Smooth muscle cell (in vitro differentiated cells): ENCODE measurements around the gene GRID1. TPM values are rescaled to one million over a fixed set of nuclear protein-coding genes. Genes with fewer than 3 reads are reported as not detected.

Source experiments
- DNase-seq: peaks from one replicate; lab custom pipeline; 2025; ENCODE audit not compliant: unreplicated experiment; lab: John Stamatoyannopoulos, UW
- H2AFZ ChIP-seq: fragments of 200-600 bp; sonication (generic); 2 replicates; pipeline ENCODE4 v1.6.0; 2016; ENCODE audit warnings: antibody characterized with exemption, low read depth, mild to moderate bottlenecking
- H3F3A ChIP-seq: fragments of 200-600 bp; sonication (generic); 2 replicates; pipeline ENCODE4 v1.6.0; 2017; ENCODE audit warnings: antibody characterized with exemption, low read depth
- H3K27ac ChIP-seq: fragments of 200-600 bp; sonication (generic); 2 replicates; pipeline ENCODE4 v1.5.1; 2016; ENCODE audit warnings: low read depth, mild to moderate bottlenecking
- H3K27me3 ChIP-seq: fragments of 200-600 bp; sonication (generic); 2 replicates; pipeline ENCODE4 v1.6.1; 2016; ENCODE audit warnings: low read depth, mild to moderate bottlenecking
- H3K36me3 ChIP-seq: fragments of 200-600 bp; sonication (generic); 2 replicates; pipeline ENCODE4 v1.5.1; 2016; ENCODE audit warnings: low read depth
- H3K4me1 ChIP-seq: fragments of 200-600 bp; sonication (generic); 2 replicates; pipeline ENCODE4 v1.5.1; 2016; ENCODE audit warnings: low read depth
- H3K4me2 ChIP-seq: fragments of 200-600 bp; sonication (generic); 2 replicates; pipeline ENCODE4 v1.6.0; 2016; ENCODE audit warnings: mild to moderate bottlenecking
- H3K4me3 ChIP-seq: fragments of 200-600 bp; sonication (generic); 2 replicates; pipeline ENCODE4 v1.5.1; 2016; ENCODE audit warnings: mild to moderate bottlenecking
- H3K79me2 ChIP-seq: fragments of 200-600 bp; sonication (generic); 2 replicates; pipeline ENCODE4 v1.6.0; 2016; ENCODE audit warnings: low read depth, mild to moderate bottlenecking
- H3K9ac ChIP-seq: fragments of 200-600 bp; sonication (generic); 2 replicates; pipeline ENCODE4 v1.6.0; 2016; ENCODE audit warnings: low read depth
- H3K9me3 ChIP-seq: fragments of 200-600 bp; sonication (generic); replicated peaks from 2 replicates; pipeline ENCODE4 v1.5.1; 2016; ENCODE audit warnings: low read depth
- H4K20me1 ChIP-seq: fragments of 200-600 bp; sonication (generic); 2 replicates; pipeline ENCODE4 v1.6.0; 2016; ENCODE audit warnings: low read depth
- CTCF ChIP-seq: fragments of 200-600 bp; sonication (generic); IDR thresholded peaks from 2 replicates; pipeline ENCODE4 v1.5.1; 2017; ENCODE audit warnings: borderline replicate concordance, mild to moderate bottlenecking, antibody characterized with exemption; ENCODE audit not compliant: insufficient read depth, poor library complexity, severe bottlenecking
- WGBS: methylation state at CpG from one replicate; pipeline ENCODE4 v1.1.7; 2016; ENCODE audit warnings: low lambda C conversion rate; 5-methylcytosine and 5-hydroxymethylcytosine counted together
- polyA plus RNA-seq: library from polyadenylated mRNA; unstranded; fragments of >200 nt; fragmentation: Nextera tagmentation; extraction: Ambion mirVana; gene quantifications from 2 replicates; pipeline ENCODE4 v1.2.1, GENCODE V29; 2016
- total RNA-seq: library from RNA; depleted of rRNA; stranded (reverse); fragments of >200 nt; gene quantifications from 2 replicates; pipeline ENCODE4 v1.2.3, GENCODE V29; 2014

Gene GRID1
- total and polyA plus RNA-seq, 2 experiments from 2014 or later = 4.4 to 7.4 TPM

GRCh38 chr10:85864868-85865526, 501.6 kb downstream of the GRID1 start:
- Histone ChIP-seq H2AFZ (peak overlapping the region; percentile 12), H3K27ac (peak overlapping the region; percentile 83), H3K4me3 (no peak overlapping the region), H3K4me2 (peak overlapping the region; percentile 70), H3K36me3 (no peaks in the 10 kb centered on the region), H4K20me1 (no peaks in the 10 kb centered on the region), H3K4me1 (peaks cover 20% of the 10 kb centered on the region), H3K9ac (peak overlapping the region; percentile 61), H3K9me3 (no peaks in the 10 kb centered on the region), H3K27me3 (no peaks in the 10 kb centered on the region), H3F3A (peaks cover 17% of the 10 kb centered on the region), H3K79me2 (no peaks in the 10 kb centered on the region)
- no peak for TF ChIP-seq CTCF
- 10% methylated on average over 3 of the region's 3 CpGs for WGBS
- no peak for DNase-seq

- Histone ChIP-seq H3K9ac (peak overlapping the region; percentile 23), H3K27me3 (no peaks in the 10 kb centered on the region), H3K4me3 (no peak overlapping the region), H3K27ac (peak overlapping the region; percentile 83), H4K20me1 (no peaks in the 10 kb centered on the region), H3K79me2 (no peaks in the 10 kb centered on the region), H3K4me2 (peak overlapping the region; percentile 70), H2AFZ (no peak overlapping the region), H3F3A (peaks cover 17% of the 10 kb centered on the region), H3K4me1 (peaks cover 20% of the 10 kb centered on the region), H3K9me3 (no peaks in the 10 kb centered on the region), H3K36me3 (no peaks in the 10 kb centered on the region)
- DNase-seq = no peak
- WGBS = 63% methylated on average over 5 of the region's 5 CpGs
- TF ChIP-seq CTCF = no peak
These were observed 502.4 kb downstream of the GRID1 start for GRCh38 chr10:85864173-85864549.

DNA sequence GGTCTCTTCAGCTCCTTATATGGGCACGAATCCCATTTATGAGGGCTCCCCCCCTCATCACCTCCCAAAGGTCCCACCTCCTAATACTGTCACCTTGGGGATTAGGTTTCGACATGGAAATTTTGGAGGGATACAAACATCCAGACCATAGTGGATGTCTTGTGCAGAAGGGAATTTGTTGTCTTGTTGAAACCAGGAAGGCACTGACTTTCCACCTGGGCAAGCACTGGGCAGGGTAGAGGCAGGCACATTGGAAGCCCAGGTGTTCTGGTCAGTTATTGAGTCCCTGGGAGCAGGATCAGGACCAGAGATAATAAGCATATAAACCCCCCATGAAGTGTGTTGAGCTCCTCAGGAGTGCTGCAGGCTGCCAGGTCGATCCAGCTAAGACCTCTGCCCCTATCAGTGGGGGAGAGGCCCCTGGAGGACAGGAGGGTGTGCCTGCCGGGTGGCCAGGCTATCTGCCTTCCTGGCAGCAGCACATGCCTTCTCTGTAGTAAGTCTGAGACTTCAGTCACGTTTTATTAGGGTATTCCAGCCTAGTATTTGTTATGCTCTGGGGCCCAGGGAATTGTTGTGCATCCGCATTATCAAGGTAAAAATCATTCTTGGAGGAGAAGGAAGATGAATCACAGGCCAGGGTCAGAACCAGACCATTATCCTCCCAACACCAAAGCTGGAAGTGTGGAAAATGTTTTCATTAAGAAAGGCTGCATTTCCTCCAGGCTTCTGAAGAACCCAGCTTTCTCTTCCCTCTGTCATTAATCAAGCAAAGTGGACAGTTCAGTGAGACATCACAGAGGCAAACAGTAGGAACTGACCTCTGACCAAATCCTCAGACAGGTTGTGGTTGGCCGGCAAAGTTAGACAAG, 503.1 kb downstream of the GRID1 start:
- H3K27me3 ChIP-seq = no peaks in the 10 kb centered on the region
- H4K20me1 ChIP-seq = no peaks in the 10 kb centered on the region
- no peak for DNase-seq
- WGBS = 36% methylated on average over 7 of the region's 7 CpGs
- H3K9ac ChIP-seq = no peak overlapping the region
- peaks cover 17% of the 10 kb centered on the region for H3F3A ChIP-seq
- no peaks in the 10 kb centered on the region for H3K9me3 ChIP-seq
- no peak for TF ChIP-seq CTCF
- no peak overlapping the region for H2AFZ ChIP-seq
- H3K4me3 ChIP-seq = no peak overlapping the region
- H3K79me2 ChIP-seq = no peaks in the 10 kb centered on the region
- no peaks in the 10 kb centered on the region for H3K36me3 ChIP-seq
- peaks cover 20% of the 10 kb centered on the region for H3K4me1 ChIP-seq
- peak overlapping the region; percentile 70 for H3K4me2 ChIP-seq
- peak overlapping the region; percentile 83 for H3K27ac ChIP-seq
